H9 (cell line): Measurements from ENCODE around the gene MTURN. TPM values are rescaled to one million over a fixed set of nuclear protein-coding genes. Genes with fewer than 3 reads are reported as not detected.

ENCODE experiments used
- DNase-seq: peaks from one replicate; pipeline ENCODE4 v3.0.0-alpha.2; 2017
- H2AFZ ChIP-seq: one replicate; pipeline ENCODE4 v1.6.1; 2013; ENCODE audit warnings: mild to moderate bottlenecking, low read length, control low read depth, moderate library complexity
- H2AK5ac ChIP-seq: 2 replicates; pipeline ENCODE4 v1.6.1; 2013; ENCODE audit warnings: low read length, control low read depth, mixed read lengths; ENCODE audit not compliant: insufficient read length
- H2BK120ac ChIP-seq: one replicate; pipeline ENCODE4 v1.6.1; 2013; ENCODE audit warnings: low read depth, mild to moderate bottlenecking, low read length, control low read depth, inconsistent platforms; ENCODE audit not compliant: poor library complexity, severe bottlenecking
- H2BK12ac ChIP-seq: 2 replicates; pipeline ENCODE4 v1.6.1; 2013; ENCODE audit warnings: low read length, control low read depth, mixed read lengths, low read depth; ENCODE audit not compliant: insufficient read length
- H2BK15ac ChIP-seq: 2 replicates; pipeline ENCODE4 v1.6.1; 2013; ENCODE audit warnings: low read depth, low read length, control low read depth
- H2BK20ac ChIP-seq: one replicate; pipeline ENCODE4 v1.6.1; 2013; ENCODE audit warnings: low read depth, mild to moderate bottlenecking, low read length, control low read depth, inconsistent platforms; ENCODE audit not compliant: poor library complexity, severe bottlenecking
- H2BK5ac ChIP-seq: 2 replicates; pipeline ENCODE4 v1.6.1; 2013; ENCODE audit warnings: low read length, control low read depth, mixed read lengths; ENCODE audit not compliant: insufficient read length
- H3K14ac ChIP-seq: 2 replicates; pipeline ENCODE4 v1.6.1; 2013; ENCODE audit warnings: low read length, control low read depth; ENCODE audit not compliant: insufficient read depth
- H3K18ac ChIP-seq: 2 replicates; pipeline ENCODE4 v1.6.1; 2013; ENCODE audit warnings: low read depth, mild to moderate bottlenecking, mixed read lengths, low read length, control low read depth; ENCODE audit not compliant: insufficient read length
- H3K23ac ChIP-seq: 2 replicates; pipeline ENCODE4 v1.6.1; 2013; ENCODE audit warnings: low read length, control low read depth, mixed read lengths, low read depth; ENCODE audit not compliant: insufficient read length
- H3K23me2 ChIP-seq: 2 replicates; pipeline ENCODE4 v1.6.1; 2013; ENCODE audit warnings: low read depth, mild to moderate bottlenecking, mixed read lengths, low read length, control low read depth; ENCODE audit not compliant: insufficient read length, poor library complexity, severe bottlenecking
- H3K27ac ChIP-seq: 2 replicates; pipeline ENCODE4 v1.5.1; 2013; ENCODE audit warnings: low read length, control low read depth, mixed read lengths, low read depth; ENCODE audit not compliant: insufficient read length
- H3K27me3 ChIP-seq: 2 replicates; pipeline ENCODE4 v1.6.1; 2013; ENCODE audit warnings: low read length, control low read depth, inconsistent platforms; ENCODE audit not compliant: insufficient read depth
- H3K4ac ChIP-seq: 2 replicates; pipeline ENCODE4 v1.6.1; 2013; ENCODE audit warnings: low read depth, mild to moderate bottlenecking, control low read depth, inconsistent platforms, low read length, moderate library complexity
- H3K4me1 ChIP-seq: 2 replicates; pipeline ENCODE4 v1.6.1; 2013; ENCODE audit warnings: low read length, control low read depth, inconsistent platforms; ENCODE audit not compliant: insufficient read depth
- H3K4me2 ChIP-seq: 2 replicates; pipeline ENCODE4 v1.6.1; 2013; ENCODE audit warnings: low read length, control low read depth, mixed read lengths; ENCODE audit not compliant: insufficient read length, insufficient read depth
- H3K56ac ChIP-seq: 2 replicates; pipeline ENCODE4 v1.6.1; 2013; ENCODE audit warnings: low read depth, mild to moderate bottlenecking, mixed read lengths, low read length, control low read depth; ENCODE audit not compliant: insufficient read length
- H3K79me1 ChIP-seq: 2 replicates; pipeline ENCODE4 v1.6.1; 2013; ENCODE audit warnings: low read depth, mild to moderate bottlenecking, moderate library complexity, low read length, control low read depth, inconsistent platforms; ENCODE audit not compliant: insufficient read depth, poor library complexity, severe bottlenecking
- H3K79me2 ChIP-seq: 2 replicates; pipeline ENCODE4 v1.6.1; 2013; ENCODE audit warnings: low read length, control low read depth, inconsistent platforms; ENCODE audit not compliant: insufficient read depth
- H3K9ac ChIP-seq: 2 replicates; pipeline ENCODE4 v1.6.1; 2013; ENCODE audit warnings: low read length, control low read depth, mixed read lengths; ENCODE audit not compliant: insufficient read length; ENCODE audit errors: extremely low read depth
- H3K9me3 ChIP-seq: one replicate; pipeline ENCODE4 v1.6.1; 2013; ENCODE audit warnings: low read depth, low read length, inconsistent platforms; ENCODE audit not compliant: control insufficient read depth
- H3T11ph ChIP-seq: one replicate; pipeline ENCODE4 v1.6.1; 2013; ENCODE audit warnings: mild to moderate bottlenecking, low read length, control low read depth, inconsistent platforms
- H4K20me1 ChIP-seq: one replicate; pipeline ENCODE4 v1.6.1; 2013; ENCODE audit not compliant: control insufficient read depth, insufficient read length, insufficient read depth
- H4K5ac ChIP-seq: 2 replicates; pipeline ENCODE4 v1.6.1; 2013; ENCODE audit warnings: low read depth, mild to moderate bottlenecking, mixed read lengths, low read length, control low read depth; ENCODE audit not compliant: insufficient read length
- H4K8ac ChIP-seq: replicated peaks from 2 replicates; pipeline ENCODE4 v1.6.1; 2013; ENCODE audit warnings: low read length, control low read depth, mixed read lengths, low read depth; ENCODE audit not compliant: insufficient read length
- H4K91ac ChIP-seq: 2 replicates; pipeline ENCODE4 v1.6.1; 2013; ENCODE audit warnings: low read depth, mild to moderate bottlenecking, moderate library complexity, mixed read lengths, low read length, control low read depth; ENCODE audit not compliant: insufficient read length
- H3K27ac Mint-ChIP-seq, 3 experiments: 2 replicates in 2 of 3; 3 replicates in 1 of 3; pipeline ENCODE4 v1.8.0; 2020 to 2021; ENCODE audit warnings: mixed read lengths in 3 of 3, mild to moderate bottlenecking in 1 of 3, moderate library complexity in 1 of 3
- H3K27me3 Mint-ChIP-seq: 2 replicates; pipeline ENCODE4 v1.8.0; 2021; ENCODE audit warnings: low read depth, mild to moderate bottlenecking, moderate library complexity, mixed read lengths
- H3K36me3 Mint-ChIP-seq, 3 experiments: 2 replicates in 2 of 3; 3 replicates in 1 of 3; pipeline ENCODE4 v1.8.0; 2020 to 2021; ENCODE audit warnings: low read depth in 3 of 3, mixed read lengths in 3 of 3; ENCODE audit not compliant: insufficient read depth in 1 of 3
- H3K4me1 Mint-ChIP-seq, 2 experiments: 2 replicates each; pipeline ENCODE4 v1.8.0; 2020; ENCODE audit warnings: mixed read lengths in 2 of 2
- H3K4me3 Mint-ChIP-seq, 2 experiments: 2 replicates in 1 of 2; 3 replicates in 1 of 2; pipeline ENCODE4 v1.8.0; 2020 to 2021; ENCODE audit warnings: mild to moderate bottlenecking in 2 of 2, mixed read lengths in 2 of 2, moderate library complexity in 1 of 2
- H3K9me3 Mint-ChIP-seq, 2 experiments: 2 replicates in 1 of 2; 3 replicates in 1 of 2; pipeline ENCODE4 v1.8.0; 2020; ENCODE audit warnings: mild to moderate bottlenecking in 2 of 2, mixed read lengths in 2 of 2, moderate library complexity in 1 of 2
- CTCF ChIP-seq: fragments of 200-600 bp; sonication (generic); conservative IDR thresholded peaks from 3 replicates; pipeline ENCODE4 v1.8.0; 2021; ENCODE audit warnings: antibody characterized with exemption, mild to moderate bottlenecking
- whole genome bisulfite sequencing: extraction: QIAGEN DNeasy Blood & Tissue Kit; methylation state at CpG from one replicate; pipeline ENCODE4 v1.1.7; 2013; ENCODE audit warnings: missing lambda C conversion rate, low lambda C conversion rate, mixed read lengths; ENCODE audit not compliant: insufficient read length; ENCODE audit errors: extremely low coverage; 5-methylcytosine and 5-hydroxymethylcytosine counted together
- total RNA-seq: library from RNA; stranded (reverse); gene quantifications from 2 replicates; pipeline ENCODE4 v1.2.1, GENCODE V29; 2021

The MTURN gene
- total RNA-seq, 1 experiment from 2014 or later, result 3.4 TPM

DNA sequence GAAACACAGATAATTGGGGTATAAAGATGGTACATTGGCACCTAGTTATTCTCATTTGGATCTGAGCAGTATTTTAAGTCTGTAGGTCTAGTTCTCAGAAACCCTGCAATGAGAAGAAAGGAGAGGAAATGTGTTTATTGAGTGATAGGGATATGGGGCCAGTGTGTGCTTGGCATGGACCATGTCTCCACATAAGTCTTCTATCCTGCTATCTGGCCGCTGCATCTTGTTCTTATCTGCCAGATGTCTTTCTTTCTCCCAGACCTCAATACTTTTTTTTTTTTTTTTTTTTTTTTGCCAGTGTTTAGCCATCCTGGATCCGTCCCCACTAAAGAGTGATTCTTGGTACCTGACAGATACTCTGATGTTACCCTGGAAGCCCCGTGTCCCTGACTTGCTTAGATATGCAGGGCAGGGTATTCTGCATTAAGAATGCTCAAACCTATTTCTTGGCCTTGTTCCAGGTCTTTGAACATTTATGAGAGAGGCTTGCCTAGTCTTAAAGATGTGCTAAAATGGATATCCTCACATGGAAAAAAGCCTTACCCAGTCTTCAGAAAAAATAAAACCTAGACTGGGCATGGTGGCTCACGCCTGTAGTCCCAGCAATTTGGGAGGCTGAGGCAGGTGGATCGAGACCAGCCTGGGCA is 10.0 kb downstream of the MTURN start:
- Histone ChIP-seq H3K18ac (no peak overlapping the region), H3K4me1 (no peaks in the 10 kb centered on the region), H2BK12ac (no peak overlapping the region), H3K27ac (no peak overlapping the region), H4K20me1 (no peaks in the 10 kb centered on the region), H4K8ac (no peak overlapping the region), H3K23me2 (no peaks in the 10 kb centered on the region), H2BK5ac (no peak overlapping the region), H3T11ph (no peak overlapping the region), H3K9me3 (no peaks in the 10 kb centered on the region), H3K14ac (no peak overlapping the region), H3K27me3 (no peaks in the 10 kb centered on the region), H2BK120ac (no peak overlapping the region), H4K5ac (no peak overlapping the region), H3K56ac (no peak overlapping the region), H3K79me2 (no peaks in the 10 kb centered on the region), H3K9ac (no peak overlapping the region), H4K91ac (no peak overlapping the region), H2BK20ac (no peak overlapping the region), H2AK5ac (no peak overlapping the region), H2BK15ac (no peak overlapping the region), H3K4me2 (no peak overlapping the region), H3K79me1 (no peaks in the 10 kb centered on the region), H2AFZ (no peak overlapping the region), H3K23ac (no peak overlapping the region), H3K4ac (no peak overlapping the region)
- no CpG with 5 or more reads among the region's 5 CpGs for WGBS
- Mint-ChIP-seq H3K4me1 (no peaks in the 10 kb centered on the region; a peak in 1 of 4 replicates), H3K4me3 (no peak overlapping the region), H3K9me3 (no peaks in the 10 kb centered on the region), H3K27me3 (no peaks in the 10 kb centered on the region), H3K27ac (no peak overlapping the region), H3K36me3 (no peaks in the 10 kb centered on the region)
- DNase-seq, result no peak
- no peak for TF ChIP-seq CTCF
